ENCODE measurements around the gene ANXA9.

Gene ANXA9

GRCh38 chr1:150981805-150982712, at the start of gene ANXA9:
Gene ANXA9 (plus strand): TSS chr1:150982292. CDS start chr1:150983106, 814 bp downstream.
- no peak for DNase-seq (ENCODE audit: low read depth in 1 of 2, low spot score in 1 of 2)

GRCh38 chr1:150944856-150945255, 37.2 kb upstream of the ANXA9 start:
- DNase-seq (ENCODE audit: low read depth in 1 of 2, low spot score in 1 of 2): no peak

- DNase-seq (ENCODE audit: low read depth in 1 of 2, low spot score in 1 of 2): no peak
Measured at GRCh38 chr1:150954708-150955107, 27.4 kb upstream of the ANXA9 start.

GRCh38 chr1:150955280-150955679, 26.8 kb upstream of the ANXA9 start:
- DNase-seq (ENCODE audit: low read depth in 1 of 2, low spot score in 1 of 2): no peak

- no peak for DNase-seq (ENCODE audit: low read depth in 1 of 2, low spot score in 1 of 2)
Measured at GRCh38 chr1:150957666-150958065, 24.4 kb upstream of the ANXA9 start.

- DNase-seq (ENCODE audit: low read depth in 1 of 2, low spot score in 1 of 2): no peak
Measured at GRCh38 chr1:150960646-150961045, 21.4 kb upstream of the ANXA9 start.

GRCh38 chr1:150961756-150962155, 20.3 kb upstream of the ANXA9 start:
- no peak for DNase-seq (ENCODE audit: low read depth in 1 of 2, low spot score in 1 of 2)

- DNase-seq (ENCODE audit: low read depth in 1 of 2, low spot score in 1 of 2): no peak
Measured at GRCh38 chr1:150963321-150964163, 18.6 kb upstream of the ANXA9 start.

GRCh38 chr1:150964164-150964489, 18.0 kb upstream of the ANXA9 start:
- no peak for DNase-seq (ENCODE audit: low read depth in 1 of 2, low spot score in 1 of 2)

- DNase-seq (ENCODE audit: low read depth in 1 of 2, low spot score in 1 of 2): no peak
Measured at GRCh38 chr1:150965605-150966004, 16.5 kb upstream of the ANXA9 start.

- DNase-seq (ENCODE audit: low read depth in 1 of 2, low spot score in 1 of 2): no peak
Measured at GRCh38 chr1:150966011-150966410, 16.1 kb upstream of the ANXA9 start.

GRCh38 chr1:150967936-150968335, 14.2 kb upstream of the ANXA9 start:
- DNase-seq (ENCODE audit: low read depth in 1 of 2, low spot score in 1 of 2): no peak

- DNase-seq (ENCODE audit: low read depth in 1 of 2, low spot score in 1 of 2): no peak
Measured at GRCh38 chr1:150968491-150968890, 13.6 kb upstream of the ANXA9 start.

- DNase-seq (ENCODE audit: low read depth in 1 of 2, low spot score in 1 of 2): no peak
Measured at GRCh38 chr1:150969626-150970025, 12.5 kb upstream of the ANXA9 start.

- DNase-seq (ENCODE audit: low read depth in 1 of 2, low spot score in 1 of 2): no peak
Measured at GRCh38 chr1:150970808-150971582, 11.1 kb upstream of the ANXA9 start.

- no peak for DNase-seq (ENCODE audit: low read depth in 1 of 2, low spot score in 1 of 2)
Measured at GRCh38 chr1:150971583-150972416, 10.3 kb upstream of the ANXA9 start.

GRCh38 chr1:150972417-150972940, 9.6 kb upstream of the ANXA9 start:
- DNase-seq (ENCODE audit: low read depth in 1 of 2, low spot score in 1 of 2): no peak

- DNase-seq (ENCODE audit: low read depth in 1 of 2, low spot score in 1 of 2): no peak
Measured at GRCh38 chr1:150973258-150973835, 8.7 kb upstream of the ANXA9 start.

- DNase-seq (ENCODE audit: low read depth in 1 of 2, low spot score in 1 of 2): peak in 1 of 2 donors; percentile 24
Measured at GRCh38 chr1:150973836-150974579, 8.1 kb upstream of the ANXA9 start.

Data from stimulated activated CD4-positive, alpha-beta T cell treated with anti-CD3 and anti-CD28 coated beads, Interleukin-15, amount 100 ng/mL, for 1 hour (primary cell).